ENCODE results near the gene CTAGE9.

The CTAGE9 gene

GRCh38 chr6:131696956-131697355 lies 13.9 kb downstream of the CTAGE9 start:
- no peak overlapping the region for H3K4me3 ChIP-seq (replicated peaks in 1 of 2; ENCODE audit: low read depth in 2 of 2, low read length in 2 of 2)
- DNase-seq (ENCODE audit: low read depth in 2 of 2) = no peak
- TF ChIP-seq CTCF (IDR thresholded peaks at IDR 0.05; ENCODE audit: low read depth, low read length) = no peak

DNA sequence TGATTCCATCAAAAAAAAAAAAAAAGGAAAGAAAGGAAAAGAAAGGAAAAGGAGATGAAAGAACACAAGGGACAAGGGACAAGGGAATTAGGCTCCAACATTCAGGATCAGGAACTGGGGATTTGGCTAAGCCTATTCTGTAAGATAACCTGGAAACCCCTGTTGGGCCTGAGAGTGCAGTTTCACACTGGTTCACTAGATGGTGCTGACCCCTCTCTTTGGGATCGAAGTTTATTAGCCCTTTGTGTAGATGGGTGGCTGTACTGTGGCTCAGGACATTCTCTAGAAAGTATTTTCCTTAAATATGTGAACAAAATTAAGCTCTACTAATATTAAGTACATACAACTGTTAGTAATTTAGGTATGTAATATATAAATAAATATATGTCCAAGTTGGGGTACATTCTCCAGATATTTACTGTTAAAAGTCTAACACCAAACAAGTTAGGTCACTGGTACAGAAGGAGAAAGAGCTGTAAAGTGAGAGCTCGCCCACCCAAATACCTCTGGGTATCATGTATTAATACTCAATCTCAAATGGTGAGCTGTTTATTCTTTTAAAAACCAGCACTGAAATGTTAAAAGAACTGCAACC lies 15.9 kb downstream of the CTAGE9 start:
- peak; percentile 74 to 80 for DNase-seq (ENCODE audit: low read depth in 2 of 2)
- H3K4me3 ChIP-seq (replicated peaks in 1 of 2; ENCODE audit: low read depth in 2 of 2, low read length in 2 of 2) = no peak overlapping the region
- TF ChIP-seq CTCF (IDR thresholded peaks at IDR 0.05; ENCODE audit: low read depth, low read length) = peak; percentile 91

DNA sequence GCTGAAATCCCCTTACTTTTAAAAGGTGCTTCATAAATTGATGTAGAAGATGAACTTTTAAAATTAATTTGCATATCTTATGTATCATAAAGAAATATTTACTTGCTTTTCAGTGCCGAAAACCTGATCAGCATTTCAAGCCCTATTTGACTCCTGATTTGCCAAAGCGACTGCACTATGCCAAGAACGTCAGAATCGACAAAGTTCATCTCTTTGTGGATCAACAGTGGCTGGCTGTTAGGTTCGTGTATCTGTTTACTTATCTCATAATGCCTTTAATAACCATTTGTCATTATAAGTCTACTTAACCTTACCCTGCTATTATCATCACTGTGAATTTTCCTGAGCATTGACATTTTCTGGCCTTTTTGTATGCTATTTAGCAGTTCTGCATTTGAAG lies 17.4 kb downstream of the CTAGE9 start:
- no peak for TF ChIP-seq CTCF (IDR thresholded peaks at IDR 0.05; ENCODE audit: low read depth, low read length)
- DNase-seq (ENCODE audit: low read depth in 2 of 2) = no peak
- no peak overlapping the region for H3K4me3 ChIP-seq (replicated peaks in 1 of 2; ENCODE audit: low read depth in 2 of 2, low read length in 2 of 2)

DNA sequence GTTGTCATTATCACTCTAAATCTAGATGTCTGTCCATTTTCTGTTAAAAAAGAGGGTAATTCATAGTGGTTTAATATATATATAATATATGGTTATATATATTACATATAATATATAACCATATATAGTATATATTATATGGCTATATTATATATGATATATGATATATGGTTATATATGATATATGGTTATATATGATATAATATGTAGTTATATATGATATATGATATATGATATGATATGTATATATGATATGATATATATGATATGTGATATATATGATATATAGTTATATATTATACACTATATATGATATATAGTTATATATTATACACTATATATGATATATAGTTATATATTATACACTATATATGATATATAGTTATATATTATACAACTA lies 18.2 kb downstream of the CTAGE9 start:
- H3K4me3 ChIP-seq (replicated peaks in 1 of 2; ENCODE audit: low read depth in 2 of 2, low read length in 2 of 2) = no peak overlapping the region
- no peak for TF ChIP-seq CTCF (IDR thresholded peaks at IDR 0.05; ENCODE audit: low read depth, low read length)
- DNase-seq (ENCODE audit: low read depth in 2 of 2) = no peak

DNA sequence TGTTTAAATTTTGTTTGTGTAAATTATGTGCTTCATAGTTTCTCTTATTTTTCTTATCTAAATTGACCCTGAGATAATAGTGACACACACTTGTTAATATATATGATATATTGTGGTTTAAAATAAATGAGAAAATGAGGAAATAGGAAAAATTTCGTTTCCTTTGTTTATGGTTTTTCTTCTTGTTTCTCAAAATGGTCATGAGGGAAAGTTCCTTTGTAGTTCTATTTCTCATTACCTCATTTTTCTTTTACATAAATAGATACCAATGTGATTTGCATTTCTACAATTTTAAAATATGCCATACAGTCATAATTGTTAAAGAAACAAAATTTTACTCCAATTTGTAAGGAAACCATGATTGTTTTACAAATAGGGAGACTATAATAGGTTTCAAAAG lies 18.8 kb downstream of the CTAGE9 start:
- no peak for DNase-seq (ENCODE audit: low read depth in 2 of 2)
- H3K4me3 ChIP-seq (replicated peaks in 1 of 2; ENCODE audit: low read depth in 2 of 2, low read length in 2 of 2) = no peak overlapping the region
- TF ChIP-seq CTCF (IDR thresholded peaks at IDR 0.05; ENCODE audit: low read depth, low read length) = no peak

DNA sequence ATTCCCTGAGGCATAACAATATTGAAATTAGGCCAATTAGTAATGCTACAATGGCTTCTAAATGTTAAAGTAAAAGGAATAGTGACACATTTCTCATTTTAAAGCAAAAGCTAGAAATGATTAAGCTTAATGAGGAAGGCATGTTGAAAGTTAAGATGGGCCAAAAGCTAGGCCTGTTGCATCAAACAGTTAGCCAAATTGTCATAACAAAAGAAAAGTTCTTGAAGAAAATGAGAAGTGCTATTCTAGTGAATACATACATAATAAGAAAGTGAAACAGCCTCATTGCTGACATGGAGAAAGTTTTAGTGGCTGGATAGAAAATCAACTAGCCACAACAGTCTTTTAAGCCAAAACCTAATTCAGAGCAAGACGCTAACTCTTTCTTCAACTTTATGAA lies 22.5 kb downstream of the CTAGE9 start:
- H3K4me3 ChIP-seq (replicated peaks in 1 of 2; ENCODE audit: low read depth in 2 of 2, low read length in 2 of 2) = no peak overlapping the region
- TF ChIP-seq CTCF (IDR thresholded peaks at IDR 0.05; ENCODE audit: low read depth, low read length) = no peak
- DNase-seq (ENCODE audit: low read depth in 2 of 2) = no peak

- no peak for TF ChIP-seq CTCF (IDR thresholded peaks at IDR 0.05; ENCODE audit: low read depth, low read length)
- H3K4me3 ChIP-seq (replicated peaks in 1 of 2; ENCODE audit: low read depth in 2 of 2, low read length in 2 of 2) = no peak overlapping the region
- DNase-seq (ENCODE audit: low read depth in 2 of 2) = no peak
Observed at GRCh38 chr6:131687022-131687421, 23.8 kb downstream of the CTAGE9 start.
